H9 (cell line): Measurements from ENCODE around the gene HBS1L. TPM values are rescaled to one million over a fixed set of nuclear protein-coding genes. Genes with fewer than 3 reads are reported as not detected.

Experiments used
- DNase-seq: peaks from one replicate; pipeline ENCODE4 v3.0.0-alpha.2; 2017
- H2AFZ ChIP-seq: one replicate; pipeline ENCODE4 v1.6.1; 2013; ENCODE audit warnings: mild to moderate bottlenecking, low read length, control low read depth, moderate library complexity
- H2AK5ac ChIP-seq: 2 replicates; pipeline ENCODE4 v1.6.1; 2013; ENCODE audit warnings: low read length, control low read depth, mixed read lengths; ENCODE audit not compliant: insufficient read length
- H2BK120ac ChIP-seq: one replicate; pipeline ENCODE4 v1.6.1; 2013; ENCODE audit warnings: low read depth, mild to moderate bottlenecking, low read length, control low read depth, inconsistent platforms; ENCODE audit not compliant: poor library complexity, severe bottlenecking
- H2BK12ac ChIP-seq: 2 replicates; pipeline ENCODE4 v1.6.1; 2013; ENCODE audit warnings: low read length, control low read depth, mixed read lengths, low read depth; ENCODE audit not compliant: insufficient read length
- H2BK15ac ChIP-seq: 2 replicates; pipeline ENCODE4 v1.6.1; 2013; ENCODE audit warnings: low read depth, low read length, control low read depth
- H2BK20ac ChIP-seq: one replicate; pipeline ENCODE4 v1.6.1; 2013; ENCODE audit warnings: low read depth, mild to moderate bottlenecking, low read length, control low read depth, inconsistent platforms; ENCODE audit not compliant: poor library complexity, severe bottlenecking
- H2BK5ac ChIP-seq: 2 replicates; pipeline ENCODE4 v1.6.1; 2013; ENCODE audit warnings: low read length, control low read depth, mixed read lengths; ENCODE audit not compliant: insufficient read length
- H3K14ac ChIP-seq: 2 replicates; pipeline ENCODE4 v1.6.1; 2013; ENCODE audit warnings: low read length, control low read depth; ENCODE audit not compliant: insufficient read depth
- H3K18ac ChIP-seq: 2 replicates; pipeline ENCODE4 v1.6.1; 2013; ENCODE audit warnings: low read depth, mild to moderate bottlenecking, mixed read lengths, low read length, control low read depth; ENCODE audit not compliant: insufficient read length
- H3K23ac ChIP-seq: 2 replicates; pipeline ENCODE4 v1.6.1; 2013; ENCODE audit warnings: low read length, control low read depth, mixed read lengths, low read depth; ENCODE audit not compliant: insufficient read length
- H3K23me2 ChIP-seq: 2 replicates; pipeline ENCODE4 v1.6.1; 2013; ENCODE audit warnings: low read depth, mild to moderate bottlenecking, mixed read lengths, low read length, control low read depth; ENCODE audit not compliant: insufficient read length, poor library complexity, severe bottlenecking
- H3K27ac ChIP-seq: 2 replicates; pipeline ENCODE4 v1.5.1; 2013; ENCODE audit warnings: low read length, control low read depth, mixed read lengths, low read depth; ENCODE audit not compliant: insufficient read length
- H3K27me3 ChIP-seq: 2 replicates; pipeline ENCODE4 v1.6.1; 2013; ENCODE audit warnings: low read length, control low read depth, inconsistent platforms; ENCODE audit not compliant: insufficient read depth
- H3K4ac ChIP-seq: 2 replicates; pipeline ENCODE4 v1.6.1; 2013; ENCODE audit warnings: low read depth, mild to moderate bottlenecking, control low read depth, inconsistent platforms, low read length, moderate library complexity
- H3K4me1 ChIP-seq: 2 replicates; pipeline ENCODE4 v1.6.1; 2013; ENCODE audit warnings: low read length, control low read depth, inconsistent platforms; ENCODE audit not compliant: insufficient read depth
- H3K4me2 ChIP-seq: 2 replicates; pipeline ENCODE4 v1.6.1; 2013; ENCODE audit warnings: low read length, control low read depth, mixed read lengths; ENCODE audit not compliant: insufficient read length, insufficient read depth
- H3K56ac ChIP-seq: 2 replicates; pipeline ENCODE4 v1.6.1; 2013; ENCODE audit warnings: low read depth, mild to moderate bottlenecking, mixed read lengths, low read length, control low read depth; ENCODE audit not compliant: insufficient read length
- H3K79me1 ChIP-seq: 2 replicates; pipeline ENCODE4 v1.6.1; 2013; ENCODE audit warnings: low read depth, mild to moderate bottlenecking, moderate library complexity, low read length, control low read depth, inconsistent platforms; ENCODE audit not compliant: insufficient read depth, poor library complexity, severe bottlenecking
- H3K79me2 ChIP-seq: 2 replicates; pipeline ENCODE4 v1.6.1; 2013; ENCODE audit warnings: low read length, control low read depth, inconsistent platforms; ENCODE audit not compliant: insufficient read depth
- H3K9ac ChIP-seq: 2 replicates; pipeline ENCODE4 v1.6.1; 2013; ENCODE audit warnings: low read length, control low read depth, mixed read lengths; ENCODE audit not compliant: insufficient read length; ENCODE audit errors: extremely low read depth
- H3K9me3 ChIP-seq: one replicate; pipeline ENCODE4 v1.6.1; 2013; ENCODE audit warnings: low read depth, low read length, inconsistent platforms; ENCODE audit not compliant: control insufficient read depth
- H3T11ph ChIP-seq: one replicate; pipeline ENCODE4 v1.6.1; 2013; ENCODE audit warnings: mild to moderate bottlenecking, low read length, control low read depth, inconsistent platforms
- H4K20me1 ChIP-seq: one replicate; pipeline ENCODE4 v1.6.1; 2013; ENCODE audit not compliant: control insufficient read depth, insufficient read length, insufficient read depth
- H4K5ac ChIP-seq: 2 replicates; pipeline ENCODE4 v1.6.1; 2013; ENCODE audit warnings: low read depth, mild to moderate bottlenecking, mixed read lengths, low read length, control low read depth; ENCODE audit not compliant: insufficient read length
- H4K8ac ChIP-seq: replicated peaks from 2 replicates; pipeline ENCODE4 v1.6.1; 2013; ENCODE audit warnings: low read length, control low read depth, mixed read lengths, low read depth; ENCODE audit not compliant: insufficient read length
- H4K91ac ChIP-seq: 2 replicates; pipeline ENCODE4 v1.6.1; 2013; ENCODE audit warnings: low read depth, mild to moderate bottlenecking, moderate library complexity, mixed read lengths, low read length, control low read depth; ENCODE audit not compliant: insufficient read length
- H3K27ac Mint-ChIP-seq, 3 experiments: 2 replicates in 2 of 3; 3 replicates in 1 of 3; pipeline ENCODE4 v1.8.0; 2020 to 2021; ENCODE audit warnings: mixed read lengths in 3 of 3, mild to moderate bottlenecking in 1 of 3, moderate library complexity in 1 of 3
- H3K27me3 Mint-ChIP-seq: 2 replicates; pipeline ENCODE4 v1.8.0; 2021; ENCODE audit warnings: low read depth, mild to moderate bottlenecking, moderate library complexity, mixed read lengths
- H3K36me3 Mint-ChIP-seq, 3 experiments: 2 replicates in 2 of 3; 3 replicates in 1 of 3; pipeline ENCODE4 v1.8.0; 2020 to 2021; ENCODE audit warnings: low read depth in 3 of 3, mixed read lengths in 3 of 3; ENCODE audit not compliant: insufficient read depth in 1 of 3
- H3K4me1 Mint-ChIP-seq, 2 experiments: 2 replicates each; pipeline ENCODE4 v1.8.0; 2020; ENCODE audit warnings: mixed read lengths in 2 of 2
- H3K4me3 Mint-ChIP-seq, 2 experiments: 2 replicates in 1 of 2; 3 replicates in 1 of 2; pipeline ENCODE4 v1.8.0; 2020 to 2021; ENCODE audit warnings: mild to moderate bottlenecking in 2 of 2, mixed read lengths in 2 of 2, moderate library complexity in 1 of 2
- H3K9me3 Mint-ChIP-seq, 2 experiments: 2 replicates in 1 of 2; 3 replicates in 1 of 2; pipeline ENCODE4 v1.8.0; 2020; ENCODE audit warnings: mild to moderate bottlenecking in 2 of 2, mixed read lengths in 2 of 2, moderate library complexity in 1 of 2
- CTCF ChIP-seq: fragments of 200-600 bp; sonication (generic); conservative IDR thresholded peaks from 3 replicates; pipeline ENCODE4 v1.8.0; 2021; ENCODE audit warnings: antibody characterized with exemption, mild to moderate bottlenecking
- WGBS: extraction: QIAGEN DNeasy Blood & Tissue Kit; methylation state at CpG from one replicate; pipeline ENCODE4 v1.1.7; 2013; ENCODE audit warnings: missing lambda C conversion rate, low lambda C conversion rate, mixed read lengths; ENCODE audit not compliant: insufficient read length; ENCODE audit errors: extremely low coverage; 5-methylcytosine and 5-hydroxymethylcytosine counted together
- total RNA-seq: library from RNA; stranded (reverse); gene quantifications from 2 replicates; pipeline ENCODE4 v1.2.1, GENCODE V29; 2021

HBS1L gene
- total RNA-seq, 1 experiment from 2014 or later = 110 TPM

DNA sequence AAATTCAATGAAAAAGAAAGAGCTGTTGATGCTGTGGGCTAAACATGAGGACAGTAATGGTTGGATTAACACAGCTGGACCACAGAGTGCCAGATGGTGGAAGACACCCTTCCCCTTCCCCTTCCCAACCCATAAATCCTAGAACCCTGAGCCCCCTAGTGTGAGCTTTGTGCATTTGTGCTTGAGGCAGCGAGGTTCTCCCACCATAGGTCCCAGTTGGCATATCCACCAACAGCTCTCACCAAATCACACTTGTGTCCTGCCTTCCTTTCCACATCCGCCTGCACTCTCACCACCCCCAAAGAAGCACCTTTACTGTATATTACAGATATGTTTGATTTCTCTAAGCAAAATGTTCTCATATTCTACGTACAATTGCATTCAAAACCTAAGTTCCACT, 32.8 kb upstream of the HBS1L start:
- no peak overlapping the region for H2BK20ac ChIP-seq
- no CpG with 5 or more reads among the region's 3 CpGs for WGBS
- no peak overlapping the region for H3K9ac ChIP-seq
- H3K4ac ChIP-seq = no peak overlapping the region
- H2BK15ac ChIP-seq = no peak overlapping the region
- no peak overlapping the region for H3T11ph ChIP-seq
- no peak overlapping the region for H3K14ac ChIP-seq
- no peaks in the 10 kb centered on the region for H3K23me2 ChIP-seq
- no peak overlapping the region for H2BK5ac ChIP-seq
- peak; percentile 43 for DNase-seq
- no peaks in the 10 kb centered on the region for H3K9me3 ChIP-seq
- no peaks in the 10 kb centered on the region for H3K4me1 ChIP-seq
- H3K23ac ChIP-seq = no peak overlapping the region
- peaks cover 0 to 5% (median 0%) of the 10 kb centered on the region in 3 experiments; a peak in 1 of 7 replicates for H3K36me3 Mint-ChIP-seq
- H3K79me2 ChIP-seq = no peaks in the 10 kb centered on the region
- TF ChIP-seq CTCF = peak; percentile 44; the same call in 2 of the 3 replicates
- no peak overlapping the region for H3K27ac Mint-ChIP-seq
- no peak overlapping the region for H4K5ac ChIP-seq
- H3K4me3 Mint-ChIP-seq = no peak overlapping the region
- H4K20me1 ChIP-seq = no peaks in the 10 kb centered on the region
- H2BK120ac ChIP-seq = no peak overlapping the region
- no peak overlapping the region for H3K4me2 ChIP-seq
- H3K27me3 Mint-ChIP-seq = no peaks in the 10 kb centered on the region
- no peaks in the 10 kb centered on the region for H3K27me3 ChIP-seq
- H2AFZ ChIP-seq = no peak overlapping the region
- H3K56ac ChIP-seq = no peak overlapping the region
- H3K79me1 ChIP-seq = no peaks in the 10 kb centered on the region
- no peak overlapping the region for H3K18ac ChIP-seq
- peaks cover 0 to 8% of the 10 kb centered on the region in 2 experiments; a peak in 1 of 4 replicates for H3K4me1 Mint-ChIP-seq
- no peak overlapping the region for H2BK12ac ChIP-seq
- H3K27ac ChIP-seq = no peak overlapping the region
- no peak overlapping the region for H4K8ac ChIP-seq
- peaks cover 2 to 4% of the 10 kb centered on the region in 2 experiments; a peak in 3 of 5 replicates for H3K9me3 Mint-ChIP-seq
- no peak overlapping the region for H4K91ac ChIP-seq
- no peak overlapping the region for H2AK5ac ChIP-seq
